ENCODE measurements around the gene MSANTD3. TPM values are rescaled to one million over a fixed set of nuclear protein-coding genes. Genes with fewer than 3 reads are reported as not detected.

The MSANTD3 gene
- total RNA-seq, 2 experiments from 2014 or later, result 8.8 to 9.6 TPM

- POLR2A ChIA-PET, result no interaction called here
- Mint-ChIP-seq H3K9me3 (no peaks in the 10 kb centered on the region), H3K4me1 (ENCODE audit: low read depth) (no peaks in the 10 kb centered on the region), H3K4me3 (no peak overlapping the region), H3K27ac (no peak overlapping the region), H3K36me3 (ENCODE audit: low read depth) (no peaks in the 10 kb centered on the region), H3K27me3 (no peaks in the 10 kb centered on the region)
- no peak for DNase-seq
- CTCF ChIA-PET, result no interaction called here
- Histone ChIP-seq H3K4me3 (ENCODE audit: low read length) (no peak overlapping the region), H3K27ac (ENCODE audit: low read depth in 1 of 2, low read length in 2 of 2) (no peak overlapping the region), H3K36me3 (ENCODE audit: insufficient read depth, low read length) (no peaks in the 10 kb centered on the region), H3K9me3 (ENCODE audit: control insufficient read depth in 1 of 2, insufficient read depth in 1 of 2, low read length in 2 of 2) (no peaks in the 10 kb centered on the region), H3K27me3 (ENCODE audit: control insufficient read depth in 1 of 2, insufficient read depth in 2 of 2, low read length in 2 of 2) (no peaks in the 10 kb centered on the region), H3K4me1 (ENCODE audit: insufficient read depth, low read length) (no peaks in the 10 kb centered on the region)
- TF ChIP-seq CTCF (IDR thresholded peaks at IDR 0.05), result no peak
- intact Hi-C loops (cut with DNase I, micrococcal nuclease), result no loop called here
- no peak for ATAC-seq (ENCODE audit: poor library complexity)
These were observed 72.9 kb downstream of the MSANTD3 start for GRCh38 chr9:100499866-100500265.

Other genes with a start within 250 kb of the MSANTD3 start
- 10 to 100 TPM in 1 of 2 experiments, 1 to 10 TPM in 1; 9.3 to 10.1 TPM for gene TEX10, start 74.2 kb upstream of the MSANTD3 start, total RNA-seq
- not detected for gene TMEFF1, start 46.0 kb downstream of the MSANTD3 start, total RNA-seq
- under 1 TPM in 1 of 2 experiments, not detected in 1; 0.08 TPM for gene CAVIN4, start 150.9 kb downstream of the MSANTD3 start, total RNA-seq

All from CD4-positive, alpha-beta T cell (primary cell).